ENCODE data around the gene CHRNA9.

GRCh38 chr4:40378619-40379018 is 43.5 kb downstream of the CHRNA9 start:
- no peak for TF ChIP-seq RAD21 (IDR thresholded peaks at IDR 0.05; ENCODE audit: low read length)
- no peak for TF ChIP-seq MAX (IDR thresholded peaks at IDR 0.05; ENCODE audit: low read depth)
- TF ChIP-seq RCOR1 (IDR thresholded peaks at IDR 0.05; ENCODE audit: low read length), result no peak
- no peak for TF ChIP-seq CTCF (IDR thresholded peaks at IDR 0.05)
- TF ChIP-seq TCF12 (IDR thresholded peaks at IDR 0.05), result no peak
- TF ChIP-seq POLR2AphosphoS5 (IDR thresholded peaks at IDR 0.05; ENCODE audit: low read depth, low read length), result no peak
- TF ChIP-seq EP300 (IDR thresholded peaks at IDR 0.05; ENCODE audit: borderline replicate concordance in 1 of 2, low read depth in 1 of 2, low read length in 1 of 2), result no peak
- no peak for TF ChIP-seq ELF1 (IDR thresholded peaks at IDR 0.05)
- TF ChIP-seq FOXM1 (IDR thresholded peaks at IDR 0.05; ENCODE audit: low read depth), result no peak
- no peak for TF ChIP-seq PBX3 (IDR thresholded peaks at IDR 0.05)
